ENCODE results near the gene AP1G1. TPM values are rescaled to one million over a fixed set of nuclear protein-coding genes. Genes with fewer than 3 reads are reported as not detected.
A peak's percentile ranks its signal among the peaks of the same experiment; 100 is the strongest.
"Not testable (repeated sequence)": the region's sequence is repeated elsewhere in the genome, so short reads cannot be mapped to it uniquely, and the experiment has no call there.

AP1G1 gene
- total RNA-seq, 1 donor from 2014 or later = 119 TPM

GRCh38 chr16:71807905-71808592 is 585 bp downstream of the AP1G1 start:
- peak; percentile 22 for DNase-seq

GRCh38 chr16:71803305-71803690 is 5.3 kb downstream of the AP1G1 start:
- DNase-seq = no peak

GRCh38 chr16:71796501-71797097 is 12.0 kb downstream of the AP1G1 start:
- no peak for DNase-seq

GRCh38 chr16:71794943-71795342 is 13.7 kb downstream of the AP1G1 start:
- no peak for DNase-seq

GRCh38 chr16:71794018-71794417 is 14.6 kb downstream of the AP1G1 start:
- DNase-seq = no peak

- no peak for DNase-seq
Measured at GRCh38 chr16:71792176-71792575, 16.5 kb downstream of the AP1G1 start.

GRCh38 chr16:71790329-71790728 is 18.3 kb downstream of the AP1G1 start:
- not testable (repeated sequence) for DNase-seq

- no peak for DNase-seq
Measured at GRCh38 chr16:71789136-71789535, 19.5 kb downstream of the AP1G1 start.

- DNase-seq = no peak
Measured at GRCh38 chr16:71788578-71788977, 20.1 kb downstream of the AP1G1 start.

GRCh38 chr16:71785143-71785542 is 23.5 kb downstream of the AP1G1 start:
- DNase-seq = not testable (repeated sequence)

- DNase-seq = no peak
Measured at GRCh38 chr16:71784093-71784492, 24.5 kb downstream of the AP1G1 start.

- DNase-seq = no peak
Measured at GRCh38 chr16:71781741-71782140, 26.9 kb downstream of the AP1G1 start.

GRCh38 chr16:71780521-71781089 is 28.0 kb downstream of the AP1G1 start:
- no peak for DNase-seq

GRCh38 chr16:71778780-71779179 is 29.9 kb downstream of the AP1G1 start:
- DNase-seq = no peak

GRCh38 chr16:71777329-71777728 is 31.3 kb downstream of the AP1G1 start:
- DNase-seq = no peak

GRCh38 chr16:71775949-71776348 is 32.7 kb downstream of the AP1G1 start:
- no peak for DNase-seq

GRCh38 chr16:71771571-71771970 is 37.1 kb downstream of the AP1G1 start:
- no peak for DNase-seq

GRCh38 chr16:71769222-71769621 is 39.4 kb downstream of the AP1G1 start:
- no peak for DNase-seq

GRCh38 chr16:71767060-71767900 is 41.4 kb downstream of the AP1G1 start:
- DNase-seq = no peak

- DNase-seq = no peak
Measured at GRCh38 chr16:71762186-71762585, 46.4 kb downstream of the AP1G1 start.

- no peak for DNase-seq
Measured at GRCh38 chr16:71761097-71761496, 47.5 kb downstream of the AP1G1 start.

GRCh38 chr16:71758293-71758760 is 50.3 kb downstream of the AP1G1 start:
- DNase-seq = no peak

GRCh38 chr16:71754652-71755051 is 54.0 kb downstream of the AP1G1 start:
- no peak for DNase-seq
